C4-2B (cell line): ENCODE measurements around the gene RBM15B.

Experiments used
- ZFX ChIP-seq: fragments of 450-650 bp; IDR thresholded peaks from 2 replicates; pipeline ENCODE4 v1.6.1; 2017
- TF ChIP-seq, protein P1 (sequence below): fragments of 450-650 bp; conservative IDR thresholded peaks from 2 replicates; pipeline ENCODE4 v1.5.1; 2017; ENCODE audit warnings: mild to moderate bottlenecking

DNA sequence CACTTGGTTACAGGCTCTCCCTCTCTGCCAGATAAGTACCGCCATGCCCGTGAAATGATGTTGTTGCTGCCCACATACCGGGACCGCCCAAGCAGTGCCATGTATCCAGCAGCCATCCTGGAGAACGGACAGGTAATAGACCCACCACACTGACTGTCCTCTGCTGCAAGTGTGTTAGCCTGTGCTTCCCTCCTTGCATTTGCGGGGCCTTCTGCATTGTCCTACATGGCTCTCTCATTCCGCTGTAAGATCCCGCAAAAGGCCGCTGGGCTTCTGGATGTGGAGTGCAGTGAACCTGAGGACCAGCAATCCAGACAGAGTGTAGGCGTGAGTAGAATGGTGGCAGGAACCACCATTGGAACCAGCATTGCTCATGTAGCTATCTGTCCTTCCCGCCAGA is 16.6 kb upstream of the RBM15B start:
- TF ChIP-seq, protein P1, sequence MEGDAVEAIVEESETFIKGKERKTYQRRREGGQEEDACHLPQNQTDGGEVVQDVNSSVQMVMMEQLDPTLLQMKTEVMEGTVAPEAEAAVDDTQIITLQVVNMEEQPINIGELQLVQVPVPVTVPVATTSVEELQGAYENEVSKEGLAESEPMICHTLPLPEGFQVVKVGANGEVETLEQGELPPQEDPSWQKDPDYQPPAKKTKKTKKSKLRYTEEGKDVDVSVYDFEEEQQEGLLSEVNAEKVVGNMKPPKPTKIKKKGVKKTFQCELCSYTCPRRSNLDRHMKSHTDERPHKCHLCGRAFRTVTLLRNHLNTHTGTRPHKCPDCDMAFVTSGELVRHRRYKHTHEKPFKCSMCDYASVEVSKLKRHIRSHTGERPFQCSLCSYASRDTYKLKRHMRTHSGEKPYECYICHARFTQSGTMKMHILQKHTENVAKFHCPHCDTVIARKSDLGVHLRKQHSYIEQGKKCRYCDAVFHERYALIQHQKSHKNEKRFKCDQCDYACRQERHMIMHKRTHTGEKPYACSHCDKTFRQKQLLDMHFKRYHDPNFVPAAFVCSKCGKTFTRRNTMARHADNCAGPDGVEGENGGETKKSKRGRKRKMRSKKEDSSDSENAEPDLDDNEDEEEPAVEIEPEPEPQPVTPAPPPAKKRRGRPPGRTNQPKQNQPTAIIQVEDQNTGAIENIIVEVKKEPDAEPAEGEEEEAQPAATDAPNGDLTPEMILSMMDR: no peak
- no peak for TF ChIP-seq ZFX
